Neutrophil (primary cell): ENCODE results near the gene NIM1K.

Experiments used
- H3K27ac ChIP-seq: fragments of 200-600 bp; sonication (generic); 2 replicates; pipeline ENCODE4 v1.5.1; 2016; ENCODE audit warnings: mild to moderate bottlenecking, moderate library complexity
- H3K27me3 ChIP-seq: fragments of 200-600 bp; sonication (generic); 2 replicates; pipeline ENCODE4 v1.6.0; 2016; ENCODE audit warnings: mild to moderate bottlenecking
- H3K36me3 ChIP-seq: fragments of 200-600 bp; sonication (generic); 2 replicates; pipeline ENCODE4 v1.5.1; 2017
- H3K4me1 ChIP-seq, 2 experiments: fragments of 200-600 bp in 1 of 2; sonication (generic) in 1 of 2; 1 replicate in 1 of 2; 2 replicates in 1 of 2; pipeline versions ENCODE4 v1.5.1 to v1.6.1; 2013 to 2016; ENCODE audit warnings: low read depth in 1 of 2, low read length in 1 of 2, mild to moderate bottlenecking in 1 of 2, moderate library complexity in 1 of 2; ENCODE audit not compliant: control insufficient read depth in 1 of 2, insufficient read depth in 1 of 2
- H3K4me3 ChIP-seq, 2 experiments: fragments of 200-600 bp in 1 of 2; sonication (generic) in 1 of 2; 1 replicate in 1 of 2; 2 replicates in 1 of 2; pipeline ENCODE4 v1.5.1; 2013 to 2016; ENCODE audit warnings: low read depth in 1 of 2, low read length in 1 of 2, mild to moderate bottlenecking in 1 of 2, moderate library complexity in 1 of 2
- H3K9me3 ChIP-seq: fragments of 200-600 bp; sonication (generic); 2 replicates; pipeline ENCODE4 v1.5.1; 2016
- TF ChIP-seq, protein P1 (sequence below): fragments of 200-600 bp; sonication (generic); IDR thresholded peaks from 2 replicates; pipeline ENCODE4 v1.5.1; 2016; ENCODE audit warnings: antibody characterized with exemption

The NIM1K gene

DNA sequence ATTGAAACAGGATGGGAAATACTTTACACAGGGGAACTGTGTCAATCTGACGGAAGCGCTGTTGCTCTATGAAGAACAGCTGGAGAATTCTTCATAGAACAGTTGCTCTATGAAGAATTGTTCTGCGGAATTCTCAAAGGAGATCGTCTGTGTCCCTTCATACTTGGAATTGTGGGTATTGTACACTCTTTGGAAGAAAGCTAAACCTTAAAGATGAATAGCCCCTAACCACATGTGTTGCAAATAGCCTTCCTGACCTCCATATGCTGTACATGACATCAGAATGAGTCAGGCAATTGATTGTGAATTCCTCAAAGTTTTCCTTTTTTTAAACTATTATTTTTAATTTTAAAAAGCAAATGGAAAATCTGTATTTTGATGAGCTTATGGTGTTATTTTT is 15.6 kb downstream of the NIM1K start:
- no peaks in the 10 kb centered on the region for H3K4me1 ChIP-seq
- H3K4me3 ChIP-seq, result no peak overlapping the region
- TF ChIP-seq, protein P1, sequence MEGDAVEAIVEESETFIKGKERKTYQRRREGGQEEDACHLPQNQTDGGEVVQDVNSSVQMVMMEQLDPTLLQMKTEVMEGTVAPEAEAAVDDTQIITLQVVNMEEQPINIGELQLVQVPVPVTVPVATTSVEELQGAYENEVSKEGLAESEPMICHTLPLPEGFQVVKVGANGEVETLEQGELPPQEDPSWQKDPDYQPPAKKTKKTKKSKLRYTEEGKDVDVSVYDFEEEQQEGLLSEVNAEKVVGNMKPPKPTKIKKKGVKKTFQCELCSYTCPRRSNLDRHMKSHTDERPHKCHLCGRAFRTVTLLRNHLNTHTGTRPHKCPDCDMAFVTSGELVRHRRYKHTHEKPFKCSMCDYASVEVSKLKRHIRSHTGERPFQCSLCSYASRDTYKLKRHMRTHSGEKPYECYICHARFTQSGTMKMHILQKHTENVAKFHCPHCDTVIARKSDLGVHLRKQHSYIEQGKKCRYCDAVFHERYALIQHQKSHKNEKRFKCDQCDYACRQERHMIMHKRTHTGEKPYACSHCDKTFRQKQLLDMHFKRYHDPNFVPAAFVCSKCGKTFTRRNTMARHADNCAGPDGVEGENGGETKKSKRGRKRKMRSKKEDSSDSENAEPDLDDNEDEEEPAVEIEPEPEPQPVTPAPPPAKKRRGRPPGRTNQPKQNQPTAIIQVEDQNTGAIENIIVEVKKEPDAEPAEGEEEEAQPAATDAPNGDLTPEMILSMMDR, result no peak
- no peak overlapping the region for H3K27ac ChIP-seq
- peaks cover 38% of the 10 kb centered on the region for H3K27me3 ChIP-seq
- H3K36me3 ChIP-seq, result no peaks in the 10 kb centered on the region
- H3K9me3 ChIP-seq, result no peaks in the 10 kb centered on the region

DNA sequence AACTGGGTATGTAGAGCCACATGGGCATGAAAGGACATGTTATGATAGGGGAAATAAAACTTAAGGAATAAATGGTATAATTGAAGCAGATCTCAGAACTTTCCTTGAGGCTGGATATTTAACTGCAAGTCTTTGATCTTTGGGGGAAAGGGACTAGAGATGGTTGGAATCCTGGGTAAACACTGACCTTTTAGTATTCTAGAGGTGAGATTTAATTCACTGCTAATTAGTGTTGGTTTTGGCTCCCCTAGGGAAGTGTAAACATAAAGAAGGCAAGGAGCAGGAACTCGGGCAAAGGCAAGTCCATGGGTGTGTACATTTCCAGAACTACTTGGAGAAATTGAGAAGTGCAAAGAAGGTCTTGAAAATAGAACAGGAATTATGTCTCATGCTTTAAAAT is 16.6 kb downstream of the NIM1K start:
- H3K36me3 ChIP-seq, result no peaks in the 10 kb centered on the region
- H3K27me3 ChIP-seq, result peaks cover 30% of the 10 kb centered on the region
- no peaks in the 10 kb centered on the region for H3K9me3 ChIP-seq
- no peak overlapping the region for H3K27ac ChIP-seq
- no peak overlapping the region for H3K4me3 ChIP-seq
- H3K4me1 ChIP-seq, result no peaks in the 10 kb centered on the region
- TF ChIP-seq, protein P1, result no peak

GRCh38 chr5:43209060-43209459 is 17.0 kb downstream of the NIM1K start:
- Histone ChIP-seq H3K27ac (no peak overlapping the region), H3K4me3 (no peak overlapping the region), H3K9me3 (no peaks in the 10 kb centered on the region), H3K27me3 (peaks cover 30% of the 10 kb centered on the region), H3K36me3 (no peaks in the 10 kb centered on the region), H3K4me1 (no peaks in the 10 kb centered on the region)
- TF ChIP-seq, protein P1, result no peak

DNA sequence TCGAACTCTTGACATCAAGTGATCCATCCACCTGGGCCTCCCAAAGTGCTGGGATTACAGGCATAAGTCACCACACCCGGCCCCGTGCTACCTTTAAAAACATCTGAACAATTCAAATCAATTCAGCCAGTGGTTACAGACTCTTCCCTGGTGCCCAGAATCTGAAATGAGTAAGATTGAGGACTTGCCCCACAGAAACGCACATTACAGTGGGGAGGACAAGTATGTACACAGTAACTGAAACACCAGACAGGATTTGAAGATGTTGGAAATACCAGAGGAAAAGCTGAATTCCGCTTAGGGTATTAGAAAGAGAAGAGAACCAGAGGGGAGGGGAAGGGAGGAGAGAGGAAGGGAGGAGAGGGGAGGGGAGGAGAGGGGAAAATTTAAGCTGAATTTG is 17.8 kb downstream of the NIM1K start:
- Histone ChIP-seq H3K4me1 (no peaks in the 10 kb centered on the region), H3K27ac (no peak overlapping the region), H3K9me3 (no peaks in the 10 kb centered on the region), H3K36me3 (no peaks in the 10 kb centered on the region), H3K4me3 (no peak overlapping the region), H3K27me3 (peaks cover 30% of the 10 kb centered on the region)
- TF ChIP-seq, protein P1, result no peak

DNA sequence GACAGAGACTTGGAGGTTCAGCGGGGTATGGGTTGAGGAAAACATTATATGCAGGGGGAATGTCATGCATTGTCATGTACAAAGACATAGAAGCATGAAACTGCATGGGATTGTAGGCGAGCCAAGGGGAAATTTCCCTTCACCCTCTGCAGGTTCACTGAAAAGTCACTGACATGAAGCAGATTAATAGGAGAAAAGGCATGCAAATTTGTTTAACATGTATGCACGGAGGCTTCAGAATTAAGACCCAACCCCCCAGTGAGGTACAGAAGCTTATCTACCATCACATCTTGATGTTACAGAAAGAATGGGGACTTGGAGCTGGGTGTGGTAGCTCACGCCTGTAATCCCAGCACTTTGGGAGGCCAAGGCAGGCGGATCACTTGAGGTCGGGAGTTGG is 18.5 kb downstream of the NIM1K start:
- Histone ChIP-seq H3K36me3 (no peaks in the 10 kb centered on the region), H3K27me3 (peaks cover 30% of the 10 kb centered on the region), H3K4me1 (no peaks in the 10 kb centered on the region), H3K4me3 (no peak overlapping the region), H3K27ac (no peak overlapping the region), H3K9me3 (no peaks in the 10 kb centered on the region)
- TF ChIP-seq, protein P1, result no peak

DNA sequence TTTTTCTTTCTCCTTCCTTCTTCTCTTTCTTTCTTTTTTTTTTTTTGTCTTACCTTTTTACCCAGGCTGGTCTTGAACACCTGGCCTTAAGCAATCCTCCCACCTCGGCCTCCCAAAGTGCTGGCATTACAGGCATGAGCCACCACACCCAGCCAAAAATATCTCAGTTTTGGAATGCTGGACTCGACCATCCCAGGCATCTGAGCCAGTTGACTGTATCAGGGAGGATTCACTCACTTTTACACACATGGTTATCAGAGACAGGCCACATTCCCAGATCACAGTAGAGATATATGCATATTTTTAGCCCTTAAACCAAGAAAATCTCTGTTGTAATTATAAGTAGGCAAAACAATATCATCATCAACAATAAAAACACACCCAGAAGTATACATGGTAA is 21.9 kb downstream of the NIM1K start:
- Histone ChIP-seq H3K9me3 (no peaks in the 10 kb centered on the region), H3K27me3 (peaks cover 26% of the 10 kb centered on the region), H3K36me3 (no peaks in the 10 kb centered on the region), H3K4me1 (no peaks in the 10 kb centered on the region), H3K27ac (no peak overlapping the region), H3K4me3 (no peak overlapping the region)
- TF ChIP-seq, protein P1, result no peak
